GM13976 (cell line): Measurements from ENCODE around the gene TWSG1.

Experiments
- DNase-seq: peaks from one replicate; pipeline ENCODE4 v3.0.0; 2012; ENCODE audit warnings: low spot score
- CTCF ChIP-seq: IDR thresholded peaks from 2 replicates; pipeline ENCODE4 v1.5.1; 2012; ENCODE audit warnings: borderline replicate concordance, mild to moderate bottlenecking; ENCODE audit not compliant: insufficient read depth; ENCODE audit errors: extremely low read depth, missing control alignments, control extremely low read depth
- in situ Hi-C: fragments of 300-500 bp; cut with MboI; formaldehyde crosslinking; loops from one replicate; pipeline ENCODE4 v1.12.0; 2022; ENCODE audit warnings: low sequenced_read_pairs, mixed read lengths, inconsistent platforms; ENCODE audit not compliant: unreplicated experiment

TWSG1 gene

GRCh38 chr18:9340472-9340871 is 5.9 kb downstream of the TWSG1 start:
- TF ChIP-seq CTCF = no peak
- in situ Hi-C loops = no loop called here
- DNase-seq = no peak

- TF ChIP-seq CTCF = no peak
- in situ Hi-C loops = no loop called here
- no peak for DNase-seq
Observed at GRCh38 chr18:9343577-9343976, 9.0 kb downstream of the TWSG1 start.

- in situ Hi-C loops = no loop called here
- no peak for DNase-seq
- no peak for TF ChIP-seq CTCF
Observed at GRCh38 chr18:9346775-9347174, 12.2 kb downstream of the TWSG1 start.

- in situ Hi-C loops = no loop called here
- no peak for TF ChIP-seq CTCF
Observed at GRCh38 chr18:9348079-9348671, 13.6 kb downstream of the TWSG1 start.

GRCh38 chr18:9348766-9349165 is 14.2 kb downstream of the TWSG1 start:
- no peak for DNase-seq
- in situ Hi-C loops = no loop called here
- no peak for TF ChIP-seq CTCF

More at GRCh38 chr18:9348079-9348671, 13.6 kb downstream of the TWSG1 start:
- peak; percentile 26 for DNase-seq

- in situ Hi-C loops = no loop called here
- DNase-seq = peak; percentile 43
- TF ChIP-seq CTCF = no peak
Observed at GRCh38 chr18:9353596-9353995, 19.0 kb downstream of the TWSG1 start.

GRCh38 chr18:9354256-9354655 is 19.7 kb downstream of the TWSG1 start:
- no peak for TF ChIP-seq CTCF
- in situ Hi-C loops = no loop called here
- peak; percentile 44 for DNase-seq
